GM23338 (cell line): Measurements from ENCODE around the gene LRRC39. TPM values are rescaled to one million over a fixed set of nuclear protein-coding genes. Genes with fewer than 3 reads are reported as not detected.

ENCODE experiments used
- ATAC-seq: fragments of 200-7000 bp; cut with Tn5 transposase; 3 replicates; pipeline ENCODE4 v1.9.1; 2020
- DNase-seq: peaks from one replicate; pipeline ENCODE4 v3.0.0-alpha.2; 2015; ENCODE audit warnings: low spot score
- H2AFZ ChIP-seq: fragments of 200-600 bp; sonication (generic); 2 replicates; pipeline ENCODE4 v1.8.0; 2016; ENCODE audit warnings: antibody characterized with exemption, mild to moderate bottlenecking, moderate library complexity
- H3F3A ChIP-seq: fragments of 200-600 bp; sonication (generic); replicated peaks from 2 replicates; pipeline ENCODE4 v1.8.0; 2017; ENCODE audit warnings: antibody characterized with exemption, mixed run types, low read depth
- H3K27ac ChIP-seq: fragments of 200-600 bp; sonication (generic); 2 replicates; pipeline ENCODE4 v1.6.1; 2016; ENCODE audit warnings: low read depth
- H3K27me3 ChIP-seq: fragments of 200-600 bp; sonication (generic); 2 replicates; pipeline ENCODE4 v1.8.0; 2016; ENCODE audit warnings: mild to moderate bottlenecking, mixed run types, moderate library complexity; ENCODE audit not compliant: insufficient read depth
- H3K36me3 ChIP-seq: fragments of 200-600 bp; sonication (generic); 2 replicates; pipeline ENCODE4 v1.8.0; 2016; ENCODE audit warnings: mild to moderate bottlenecking; ENCODE audit not compliant: insufficient read depth
- H3K4me1 ChIP-seq: fragments of 200-600 bp; sonication (generic); 2 replicates; pipeline ENCODE4 v1.8.0; 2016; ENCODE audit warnings: mild to moderate bottlenecking, moderate library complexity; ENCODE audit not compliant: insufficient read depth
- H3K4me2 ChIP-seq: fragments of 200-600 bp; sonication (generic); 2 replicates; pipeline ENCODE4 v1.7.1; 2017; ENCODE audit warnings: mixed run types
- H3K4me3 ChIP-seq: fragments of 200-600 bp; sonication (generic); 2 replicates; pipeline ENCODE4 v1.6.1; 2016; ENCODE audit warnings: mixed run types
- H3K79me2 ChIP-seq: fragments of 200-600 bp; sonication (generic); replicated peaks from 2 replicates; pipeline ENCODE4 v1.8.0; 2017; ENCODE audit warnings: mild to moderate bottlenecking; ENCODE audit not compliant: insufficient read depth
- H3K9me2 ChIP-seq: fragments of 200-600 bp; sonication (generic); 2 replicates; pipeline ENCODE4 v1.8.0; 2017; ENCODE audit not compliant: insufficient read depth
- H4K20me1 ChIP-seq: fragments of 200-600 bp; sonication (generic); replicated peaks from 2 replicates; pipeline ENCODE4 v1.8.0; 2017; ENCODE audit warnings: mild to moderate bottlenecking; ENCODE audit not compliant: insufficient read depth
- H3K27ac Mint-ChIP-seq: 2 replicates; pipeline ENCODE4 v1.8.0; 2020; ENCODE audit warnings: inconsistent platforms, mild to moderate bottlenecking, moderate library complexity, mixed read lengths
- H3K27me3 Mint-ChIP-seq: 3 replicates; pipeline ENCODE4 v1.8.0; 2022; ENCODE audit warnings: low read depth, mild to moderate bottlenecking, moderate library complexity, mixed read lengths, inconsistent platforms; ENCODE audit not compliant: insufficient read depth, poor library complexity
- H3K36me3 Mint-ChIP-seq: 3 replicates; pipeline ENCODE4 v1.8.0; 2021; ENCODE audit warnings: low read depth, mild to moderate bottlenecking, inconsistent platforms, moderate library complexity, mixed read lengths
- H3K4me1 Mint-ChIP-seq: 3 replicates; pipeline ENCODE4 v1.8.0; 2020; ENCODE audit warnings: mild to moderate bottlenecking, inconsistent platforms, mixed read lengths
- H3K4me3 Mint-ChIP-seq: 3 replicates; pipeline ENCODE4 v1.8.0; 2021; ENCODE audit warnings: moderate library complexity, mild to moderate bottlenecking, inconsistent platforms, mixed read lengths
- H3K9me3 Mint-ChIP-seq: 3 replicates; pipeline ENCODE4 v1.8.0; 2020; ENCODE audit warnings: moderate library complexity, mild to moderate bottlenecking, inconsistent platforms, mixed read lengths
- CTCF ChIP-seq, 2 experiments: fragments of 200-600 bp in 1 of 2; sonication (generic) in 1 of 2; conservative IDR thresholded peaks; 2 replicates each; pipeline versions ENCODE4 v1.5.1 to v1.6.1; 2016 to 2017; ENCODE audit warnings: antibody characterized with exemption in 2 of 2, low read depth in 2 of 2, mild to moderate bottlenecking in 2 of 2, moderate library complexity in 1 of 2
- EZH2 ChIP-seq: fragments of 200-600 bp; sonication (generic); IDR thresholded peaks from one replicate; pipeline ENCODE4 v1.8.0; 2017; ENCODE audit warnings: antibody characterized with exemption, mild to moderate bottlenecking, low read depth; ENCODE audit not compliant: unreplicated experiment
- EZH2phosphoT487 ChIP-seq: fragments of 200-600 bp; sonication (generic); IDR thresholded peaks from one replicate; pipeline ENCODE4 v1.8.1; 2018; ENCODE audit warnings: antibody characterized with exemption; ENCODE audit not compliant: unreplicated experiment
- NANOG ChIP-seq: IDR thresholded peaks from 2 replicates; pipeline ENCODE4 v1.6.1; 2016; ENCODE audit warnings: antibody characterized with exemption, borderline replicate concordance
- REST ChIP-seq: IDR thresholded peaks from one replicate; pipeline ENCODE4 v1.6.1; 2018; ENCODE audit warnings: antibody characterized with exemption; ENCODE audit not compliant: unreplicated experiment
- STAT1 ChIP-seq: IDR thresholded peaks from one replicate; pipeline ENCODE4 v1.6.1; 2016; ENCODE audit warnings: antibody characterized with exemption; ENCODE audit not compliant: unreplicated experiment
- ZNF114 ChIP-seq: fragments of 250-450 bp; sonication (Bioruptor Pico); IDR thresholded peaks from 2 replicates; pipeline ENCODE4 v1.5.0; 2020; ENCODE audit warnings: mild to moderate bottlenecking, moderate library complexity
- ZNF331 ChIP-seq: fragments of 250-450 bp; sonication (Bioruptor Pico); IDR thresholded peaks from 2 replicates; pipeline ENCODE4 v1.5.0; 2020; ENCODE audit warnings: low read depth, mild to moderate bottlenecking, moderate library complexity
- polyA plus RNA-seq: library from polyadenylated mRNA; unstranded; fragments of >200 nt; fragmentation: Nextera tagmentation; extraction: Ambion mirVana; gene quantifications from 2 replicates; pipeline ENCODE4 v1.2.1, GENCODE V29; 2016
- total RNA-seq: library from RNA; depleted of rRNA; stranded (reverse); fragments of >200 nt; shearing (Covaris generic); gene quantifications from 2 replicates; pipeline ENCODE4 v1.2.3, GENCODE V29; 2014
- TF ChIP-seq, protein P1 (sequence below): IDR thresholded peaks from 2 replicates; pipeline ENCODE4 v1.6.1; 2016; ENCODE audit warnings: antibody characterized with exemption
- TF ChIP-seq, protein P2 (sequence below): fragments of 250-450 bp; sonication (Bioruptor Pico); IDR thresholded peaks from 2 replicates; pipeline ENCODE4 v1.5.0; 2020; ENCODE audit warnings: mild to moderate bottlenecking, moderate library complexity

LRRC39 gene
- total and polyA plus RNA-seq, 2 experiments from 2014 or later = 0.48 to 0.87 TPM

- ATAC-seq = no peak
- Mint-ChIP-seq H3K4me1 (no peaks in the 10 kb centered on the region), H3K27ac (no peak overlapping the region)
Measured at GRCh38 chr1:100217834-100218233, 39.8 kb upstream of the LRRC39 start.

DNA sequence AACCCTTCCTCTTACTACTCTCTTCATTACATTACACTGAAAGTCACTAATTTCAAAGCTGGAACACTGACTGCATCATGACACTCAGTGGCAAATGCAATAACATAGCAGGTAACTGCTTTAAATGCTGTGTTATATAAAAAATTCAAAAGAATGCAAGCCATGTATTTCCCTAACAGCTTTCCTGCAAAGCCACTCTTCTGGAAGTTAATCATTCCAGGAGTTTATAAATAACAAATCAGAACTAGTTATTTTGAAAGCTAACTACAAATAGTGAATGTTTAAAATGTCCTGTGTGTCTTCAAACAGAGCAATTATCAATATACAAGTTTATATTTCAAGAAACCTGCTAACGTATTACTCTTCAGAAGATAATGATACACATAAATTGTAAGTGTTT lies 37.0 kb upstream of the LRRC39 start:
- TF ChIP-seq, protein P1, sequence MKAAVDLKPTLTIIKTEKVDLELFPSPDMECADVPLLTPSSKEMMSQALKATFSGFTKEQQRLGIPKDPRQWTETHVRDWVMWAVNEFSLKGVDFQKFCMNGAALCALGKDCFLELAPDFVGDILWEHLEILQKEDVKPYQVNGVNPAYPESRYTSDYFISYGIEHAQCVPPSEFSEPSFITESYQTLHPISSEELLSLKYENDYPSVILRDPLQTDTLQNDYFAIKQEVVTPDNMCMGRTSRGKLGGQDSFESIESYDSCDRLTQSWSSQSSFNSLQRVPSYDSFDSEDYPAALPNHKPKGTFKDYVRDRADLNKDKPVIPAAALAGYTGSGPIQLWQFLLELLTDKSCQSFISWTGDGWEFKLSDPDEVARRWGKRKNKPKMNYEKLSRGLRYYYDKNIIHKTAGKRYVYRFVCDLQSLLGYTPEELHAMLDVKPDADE = no peak
- no peak for TF ChIP-seq EZH2phosphoT487
- TF ChIP-seq, protein P2, sequence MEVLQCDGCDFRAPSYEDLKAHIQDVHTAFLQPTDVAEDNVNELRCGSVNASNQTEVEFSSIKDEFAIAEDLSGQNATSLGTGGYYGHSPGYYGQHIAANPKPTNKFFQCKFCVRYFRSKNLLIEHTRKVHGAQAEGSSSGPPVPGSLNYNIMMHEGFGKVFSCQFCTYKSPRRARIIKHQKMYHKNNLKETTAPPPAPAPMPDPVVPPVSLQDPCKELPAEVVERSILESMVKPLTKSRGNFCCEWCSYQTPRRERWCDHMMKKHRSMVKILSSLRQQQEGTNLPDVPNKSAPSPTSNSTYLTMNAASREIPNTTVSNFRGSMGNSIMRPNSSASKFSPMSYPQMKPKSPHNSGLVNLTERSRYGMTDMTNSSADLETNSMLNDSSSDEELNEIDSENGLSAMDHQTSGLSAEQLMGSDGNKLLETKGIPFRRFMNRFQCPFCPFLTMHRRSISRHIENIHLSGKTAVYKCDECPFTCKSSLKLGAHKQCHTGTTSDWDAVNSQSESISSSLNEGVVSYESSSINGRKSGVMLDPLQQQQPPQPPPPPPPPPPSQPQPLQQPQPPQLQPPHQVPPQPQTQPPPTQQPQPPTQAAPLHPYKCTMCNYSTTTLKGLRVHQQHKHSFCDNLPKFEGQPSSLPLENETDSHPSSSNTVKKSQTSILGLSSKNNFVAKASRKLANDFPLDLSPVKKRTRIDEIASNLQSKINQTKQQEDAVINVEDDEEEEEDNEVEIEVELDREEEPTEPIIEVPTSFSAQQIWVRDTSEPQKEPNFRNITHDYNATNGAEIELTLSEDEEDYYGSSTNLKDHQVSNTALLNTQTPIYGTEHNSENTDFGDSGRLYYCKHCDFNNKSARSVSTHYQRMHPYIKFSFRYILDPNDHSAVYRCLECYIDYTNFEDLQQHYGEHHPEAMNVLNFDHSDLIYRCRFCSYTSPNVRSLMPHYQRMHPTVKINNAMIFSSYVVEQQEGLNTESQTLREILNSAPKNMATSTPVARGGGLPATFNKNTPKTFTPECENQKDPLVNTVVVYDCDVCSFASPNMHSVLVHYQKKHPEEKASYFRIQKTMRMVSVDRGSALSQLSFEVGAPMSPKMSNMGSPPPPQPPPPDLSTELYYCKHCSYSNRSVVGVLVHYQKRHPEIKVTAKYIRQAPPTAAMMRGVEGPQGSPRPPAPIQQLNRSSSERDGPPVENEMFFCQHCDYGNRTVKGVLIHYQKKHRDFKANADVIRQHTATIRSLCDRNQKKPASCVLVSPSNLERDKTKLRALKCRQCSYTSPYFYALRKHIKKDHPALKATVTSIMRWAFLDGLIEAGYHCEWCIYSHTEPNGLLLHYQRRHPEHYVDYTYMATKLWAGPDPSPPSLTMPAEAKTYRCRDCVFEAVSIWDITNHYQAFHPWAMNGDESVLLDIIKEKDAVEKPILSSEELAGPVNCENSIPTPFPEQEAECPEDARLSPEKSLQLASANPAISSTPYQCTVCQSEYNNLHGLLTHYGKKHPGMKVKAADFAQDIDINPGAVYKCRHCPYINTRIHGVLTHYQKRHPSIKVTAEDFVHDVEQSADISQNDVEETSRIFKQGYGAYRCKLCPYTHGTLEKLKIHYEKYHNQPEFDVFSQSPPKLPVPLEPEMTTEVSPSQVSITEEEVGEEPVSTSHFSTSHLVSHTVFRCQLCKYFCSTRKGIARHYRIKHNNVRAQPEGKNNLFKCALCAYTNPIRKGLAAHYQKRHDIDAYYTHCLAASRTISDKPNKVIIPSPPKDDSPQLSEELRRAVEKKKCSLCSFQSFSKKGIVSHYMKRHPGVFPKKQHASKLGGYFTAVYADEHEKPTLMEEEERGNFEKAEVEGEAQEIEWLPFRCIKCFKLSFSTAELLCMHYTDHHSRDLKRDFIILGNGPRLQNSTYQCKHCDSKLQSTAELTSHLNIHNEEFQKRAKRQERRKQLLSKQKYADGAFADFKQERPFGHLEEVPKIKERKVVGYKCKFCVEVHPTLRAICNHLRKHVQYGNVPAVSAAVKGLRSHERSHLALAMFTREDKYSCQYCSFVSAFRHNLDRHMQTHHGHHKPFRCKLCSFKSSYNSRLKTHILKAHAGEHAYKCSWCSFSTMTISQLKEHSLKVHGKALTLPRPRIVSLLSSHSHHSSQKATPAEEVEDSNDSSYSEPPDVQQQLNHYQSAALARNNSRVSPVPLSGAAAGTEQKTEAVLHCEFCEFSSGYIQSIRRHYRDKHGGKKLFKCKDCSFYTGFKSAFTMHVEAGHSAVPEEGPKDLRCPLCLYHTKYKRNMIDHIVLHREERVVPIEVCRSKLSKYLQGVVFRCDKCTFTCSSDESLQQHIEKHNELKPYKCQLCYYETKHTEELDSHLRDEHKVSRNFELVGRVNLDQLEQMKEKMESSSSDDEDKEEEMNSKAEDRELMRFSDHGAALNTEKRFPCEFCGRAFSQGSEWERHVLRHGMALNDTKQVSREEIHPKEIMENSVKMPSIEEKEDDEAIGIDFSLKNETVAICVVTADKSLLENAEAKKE (CRISPR knock-in tag) = no peak
- TF ChIP-seq REST = no peak
- TF ChIP-seq ZNF331 (CRISPR knock-in tag) = no peak
- no peak for TF ChIP-seq CTCF (conservative IDR thresholded peaks at IDR 0.05; ENCODE audit: low read depth in 2 of 2)
- no peak for TF ChIP-seq NANOG
- no peak for TF ChIP-seq EZH2
- TF ChIP-seq STAT1 = no peak
- Histone ChIP-seq H2AFZ (no peak overlapping the region), H3K36me3 (peaks cover 21% of the 10 kb centered on the region; the same call in 1 of the 2 replicates), H3K27ac (no peak overlapping the region), H4K20me1 (no peaks in the 10 kb centered on the region; the same call in 1 of the 2 replicates), H3K4me2 (no peak overlapping the region), H3K9me2 (no peaks in the 10 kb centered on the region), H3K4me3 (no peak overlapping the region), H3K27me3 (no peaks in the 10 kb centered on the region), H3F3A (no peaks in the 10 kb centered on the region), H3K4me1 (no peaks in the 10 kb centered on the region), H3K79me2 (no peaks in the 10 kb centered on the region)
- no peak overlapping the region for H3K4me3 Mint-ChIP-seq
- no peaks in the 10 kb centered on the region for H3K27me3 Mint-ChIP-seq
- no peaks in the 10 kb centered on the region for H3K4me1 Mint-ChIP-seq
- no peaks in the 10 kb centered on the region; the same call in 2 of the 3 replicates for H3K9me3 Mint-ChIP-seq
- ATAC-seq = no peak
- H3K36me3 Mint-ChIP-seq = peaks cover 55% of the 10 kb centered on the region
- DNase-seq = no peak
- no peak overlapping the region for H3K27ac Mint-ChIP-seq

More at GRCh38 chr1:100217834-100218233, 39.8 kb upstream of the LRRC39 start:
- Histone ChIP-seq H3F3A (no peaks in the 10 kb centered on the region), H3K27ac (no peak overlapping the region), H3K9me2 (no peaks in the 10 kb centered on the region), H3K4me1 (no peaks in the 10 kb centered on the region), H3K4me3 (no peak overlapping the region), H2AFZ (no peak overlapping the region), H3K4me2 (no peak overlapping the region), H3K27me3 (no peaks in the 10 kb centered on the region), H3K36me3 (peaks cover 21% of the 10 kb centered on the region; the same call in 1 of the 2 replicates), H4K20me1 (no peaks in the 10 kb centered on the region; the same call in 1 of the 2 replicates), H3K79me2 (no peaks in the 10 kb centered on the region)
- TF ChIP-seq ZNF114 (no peak), EZH2phosphoT487 (no peak)
- Mint-ChIP-seq H3K9me3 (no peaks in the 10 kb centered on the region), H3K27me3 (no peaks in the 10 kb centered on the region), H3K36me3 (peaks cover 37% of the 10 kb centered on the region), H3K4me3 (no peak overlapping the region)
- DNase-seq = no peak
